H7 (cell line): Measurements from ENCODE around the gene OGG1. TPM values are rescaled to one million over a fixed set of nuclear protein-coding genes. Genes with fewer than 3 reads are reported as not detected.

Experiments used
- DNase-seq: peaks from one replicate; pipeline ENCODE4 v3.0.0; 2012
- H3K27me3 ChIP-seq: 2 replicates; pipeline ENCODE4 v1.6.0; 2011; ENCODE audit warnings: mild to moderate bottlenecking, low read length; ENCODE audit not compliant: control insufficient read depth, insufficient read depth
- H3K36me3 ChIP-seq: replicated peaks from 2 replicates; pipeline ENCODE4 v1.5.1; 2011; ENCODE audit warnings: low read length; ENCODE audit not compliant: control insufficient read depth, insufficient read depth
- H3K4me3 ChIP-seq: 2 replicates; pipeline ENCODE4 v1.5.1; 2011; ENCODE audit warnings: low read depth, mild to moderate bottlenecking, control low read depth, low read length, moderate library complexity; ENCODE audit not compliant: insufficient read depth
- total RNA-seq: library from RNA; depleted of rRNA; stranded (reverse); fragments of >200 nt; shearing (Covaris generic); gene quantifications from 2 replicates; pipeline ENCODE4 v1.2.3, GENCODE V29; 2014

Gene OGG1
- total RNA-seq, 1 experiment from 2014 or later, result 29.3 TPM

- Histone ChIP-seq H3K36me3 (no peaks in the 10 kb centered on the region), H3K27me3 (no peaks in the 10 kb centered on the region; the same call in 1 of the 2 replicates)
- DNase-seq, result no peak
Measured at GRCh38 chr3:9717563-9717962, 32.2 kb upstream of the OGG1 start.

GRCh38 chr3:9718118-9718517 lies 31.6 kb upstream of the OGG1 start:
- H3K4me3 ChIP-seq, result no peak overlapping the region
- no peaks in the 10 kb centered on the region for H3K36me3 ChIP-seq
- DNase-seq, result no peak
- H3K27me3 ChIP-seq, result no peaks in the 10 kb centered on the region; the same call in 1 of the 2 replicates

More at GRCh38 chr3:9717563-9717962, 32.2 kb upstream of the OGG1 start:
- H3K4me3 ChIP-seq, result no peak overlapping the region

GRCh38 chr3:9721015-9721699 lies 28.6 kb upstream of the OGG1 start:
- no peak for DNase-seq
- Histone ChIP-seq H3K4me3 (no peak overlapping the region), H3K27me3 (no peaks in the 10 kb centered on the region; the same call in 1 of the 2 replicates), H3K36me3 (no peaks in the 10 kb centered on the region)

GRCh38 chr3:9721700-9722060 lies 28.1 kb upstream of the OGG1 start:
- DNase-seq, result no peak
- Histone ChIP-seq H3K4me3 (no peak overlapping the region), H3K27me3 (no peaks in the 10 kb centered on the region; the same call in 1 of the 2 replicates), H3K36me3 (no peaks in the 10 kb centered on the region)

- H3K36me3 ChIP-seq, result no peaks in the 10 kb centered on the region
- no peak overlapping the region for H3K4me3 ChIP-seq
- DNase-seq, result no peak
- no peaks in the 10 kb centered on the region; the same call in 1 of the 2 replicates for H3K27me3 ChIP-seq
Measured at GRCh38 chr3:9725775-9726515, 23.8 kb upstream of the OGG1 start.

- peak; percentile 84 for DNase-seq
- peak overlapping the region; percentile 26; the same call in 1 of the 2 replicates for H3K4me3 ChIP-seq
- H3K27me3 ChIP-seq, result no peaks in the 10 kb centered on the region; the same call in 1 of the 2 replicates
Measured at GRCh38 chr3:9727041-9727595, 22.6 kb upstream of the OGG1 start.

GRCh38 chr3:9727743-9728142 lies 22.0 kb upstream of the OGG1 start:
- no peak for DNase-seq
- Histone ChIP-seq H3K27me3 (no peaks in the 10 kb centered on the region; the same call in 1 of the 2 replicates), H3K4me3 (no peak overlapping the region), H3K36me3 (no peaks in the 10 kb centered on the region)

More at GRCh38 chr3:9727041-9727595, 22.6 kb upstream of the OGG1 start:
- H3K36me3 ChIP-seq, result no peaks in the 10 kb centered on the region

GRCh38 chr3:9729419-9729818 lies 20.3 kb upstream of the OGG1 start:
- H3K36me3 ChIP-seq, result peaks cover 1% of the 10 kb centered on the region
- no peak overlapping the region for H3K4me3 ChIP-seq
- no peaks in the 10 kb centered on the region for H3K27me3 ChIP-seq
- peak; percentile 8 for DNase-seq

- peak overlapping the region; percentile 41 for H3K4me3 ChIP-seq
- DNase-seq, result peak; percentile 92
- H3K27me3 ChIP-seq, result no peaks in the 10 kb centered on the region
- peaks cover 6% of the 10 kb centered on the region for H3K36me3 ChIP-seq
Measured at GRCh38 chr3:9730657-9731205, 19.0 kb upstream of the OGG1 start.

- Histone ChIP-seq H3K27me3 (no peaks in the 10 kb centered on the region), H3K36me3 (peaks cover 9% of the 10 kb centered on the region), H3K4me3 (peak within 1 kb of the TSS; percentile 85)
- DNase-seq, result peak; percentile 100
Measured at GRCh38 chr3:9731206-9732079, 18.3 kb upstream of the OGG1 start, which contains the start of gene BRPF1. Gene BRPF1, plus strand, starts transcription at chr3:9731735. Its CDS starts 2,406 bp downstream, at chr3:9734141.

- Histone ChIP-seq H3K36me3 (peaks cover 15% of the 10 kb centered on the region), H3K27me3 (no peaks in the 10 kb centered on the region), H3K4me3 (peak overlapping the region; percentile 85)
- DNase-seq, result peak; percentile 82
Measured at GRCh38 chr3:9732080-9732739, 17.5 kb upstream of the OGG1 start.

- Histone ChIP-seq H3K4me3 (peak overlapping the region; percentile 85), H3K36me3 (peaks cover 18% of the 10 kb centered on the region), H3K27me3 (no peaks in the 10 kb centered on the region)
- no peak for DNase-seq
Measured at GRCh38 chr3:9732740-9733115, 17.0 kb upstream of the OGG1 start.

GRCh38 chr3:9736831-9737230 lies 12.9 kb upstream of the OGG1 start:
- no peak for DNase-seq
- H3K27me3 ChIP-seq, result no peaks in the 10 kb centered on the region
- H3K36me3 ChIP-seq, result peaks cover 52% of the 10 kb centered on the region
- no peak overlapping the region for H3K4me3 ChIP-seq
